Endothelial cell of umbilical vein (primary cell): ENCODE results near the gene ADD1.
"Not testable (repeated sequence)": the region's sequence is repeated elsewhere in the genome, so short reads cannot be mapped to it uniquely, and the experiment has no call there.

Experiments
- CTCF ChIP-seq, 2 donors: IDR thresholded peaks; 1 replicate in 1 of 2; 2 replicates in 1 of 2; pipeline ENCODE4 v1.5.1; 2011; ENCODE audit warnings: low read length in 2 of 2, mild to moderate bottlenecking in 2 of 2, moderate library complexity in 2 of 2, control low read depth in 1 of 2, inconsistent platforms in 1 of 2, low read depth in 1 of 2; ENCODE audit not compliant: insufficient read depth in 1 of 2; ENCODE audit errors: extremely low read depth in 1 of 2
- GATA2 ChIP-seq: IDR thresholded peaks from 2 replicates; pipeline ENCODE4 v1.7.0; 2011; ENCODE audit warnings: low read depth, mild to moderate bottlenecking, moderate library complexity, mixed read lengths, low read length; ENCODE audit not compliant: insufficient read length, insufficient read depth
- POLR2A ChIP-seq: IDR thresholded peaks from 2 replicates; pipeline ENCODE4 v1.6.1; 2012; ENCODE audit warnings: low read depth, mild to moderate bottlenecking, control low read depth, low read length

- not testable (repeated sequence) for TF ChIP-seq CTCF (IDR thresholded peaks at IDR 0.05; ENCODE audit: extremely low read depth in 1 of 2, insufficient read depth in 1 of 2, low read depth in 1 of 2, low read length in 2 of 2); POLR2A; GATA2
These were observed 75.1 kb downstream of the ADD1 start for GRCh38 chr4:2918714-2919113.
